H1 (cell line): ENCODE results near the gene ADK. TPM values are rescaled to one million over a fixed set of nuclear protein-coding genes. Genes with fewer than 3 reads are reported as not detected.

Experiments
- CTCF ChIA-PET: fragments of 300-600 bp; sonication (Branson Sonifier 250); formaldehyde crosslinking; loops from one replicate; lab custom pipeline; 2021; ENCODE audit not compliant: partially characterized antibody; lab: Charles Lee
- POLR2A ChIA-PET: fragments of 300-600 bp; sonication (Branson Sonifier 250); formaldehyde crosslinking; loops from one replicate; lab custom pipeline; 2021; ENCODE audit warnings: inconsistent platforms; ENCODE audit not compliant: partially characterized antibody; lab: Charles Lee
- DNase-seq, 2 experiments: peaks; one replicate each; pipeline versions ENCODE4 v3.0.0 to v3.0.0-alpha.2; 2010 to 2022; ENCODE audit warnings: low spot score in 2 of 2, low read depth in 1 of 2, mixed read lengths in 1 of 2
- FAIRE-seq: peaks from 2 replicates; lab custom pipeline; 2011; peaks lifted over from hg19 to GRCh38; lab: Jason Lieb, UNC
- H2AFZ ChIP-seq: 2 replicates; pipeline ENCODE4 v1.8.1; 2012; ENCODE audit warnings: low read length, inconsistent platforms
- H2AK5ac ChIP-seq: 2 replicates; pipeline ENCODE4 v1.6.1; 2013; ENCODE audit warnings: low read depth, low read length
- H2BK120ac ChIP-seq: replicated peaks from 2 replicates; pipeline ENCODE3; 2013; ENCODE audit warnings: low read depth, low read length, inconsistent platforms
- H2BK12ac ChIP-seq: 2 replicates; pipeline ENCODE4 v1.6.1; 2013; ENCODE audit warnings: low read depth, low read length
- H2BK15ac ChIP-seq: 2 replicates; pipeline ENCODE4 v1.6.1; 2013; ENCODE audit warnings: low read length
- H2BK20ac ChIP-seq: 2 replicates; pipeline ENCODE4 v1.6.1; 2013; ENCODE audit warnings: low read length
- H2BK5ac ChIP-seq: 2 replicates; pipeline ENCODE4 v1.6.1; 2013; ENCODE audit warnings: low read depth, low read length
- H3K14ac ChIP-seq: 2 replicates; pipeline ENCODE4 v1.6.1; 2013; ENCODE audit warnings: inconsistent platforms; ENCODE audit not compliant: insufficient read length
- H3K18ac ChIP-seq: 2 replicates; pipeline ENCODE4 v1.6.1; 2013; ENCODE audit warnings: low read length; ENCODE audit errors: extremely low read depth
- H3K23ac ChIP-seq: 2 replicates; pipeline ENCODE4 v1.6.1; 2013; ENCODE audit warnings: inconsistent platforms; ENCODE audit not compliant: insufficient read length
- H3K23me2 ChIP-seq: 2 replicates; pipeline ENCODE4 v1.6.1; 2013; ENCODE audit warnings: low read depth, low read length
- H3K27ac ChIP-seq: 2 replicates; pipeline ENCODE4 v1.6.1; 2011; ENCODE audit warnings: low read depth, low read length, inconsistent platforms
- H3K27me3 ChIP-seq, 4 experiments: replicated peaks in 1 of 4; 1 replicate in 1 of 4; 2 replicates in 3 of 4; pipeline versions ENCODE4 v1.6.1 to v1.8.1; 2011 to 2013; ENCODE audit warnings: low read length in 3 of 4, mild to moderate bottlenecking in 3 of 4, inconsistent platforms in 2 of 4, mixed read lengths in 2 of 4, moderate library complexity in 1 of 4; ENCODE audit not compliant: control insufficient read depth in 3 of 4, insufficient read depth in 3 of 4; ENCODE audit errors: extremely low read depth in 1 of 4
- H3K36me3 ChIP-seq, 4 experiments: 2 replicates each; pipeline versions ENCODE4 v1.6.1 to v1.8.1; 2011 to 2013; ENCODE audit warnings: mild to moderate bottlenecking in 4 of 4, low read length in 3 of 4, moderate library complexity in 2 of 4, control low read depth in 1 of 4, inconsistent platforms in 1 of 4; ENCODE audit not compliant: insufficient read depth in 4 of 4, control insufficient read depth in 2 of 4
- H3K4ac ChIP-seq: replicated peaks from 2 replicates; pipeline ENCODE3; 2013; ENCODE audit warnings: low read length, low read depth, mixed read lengths, inconsistent platforms; ENCODE audit not compliant: insufficient read length
- H3K4me1 ChIP-seq, 4 experiments: replicated peaks in 1 of 4; 1 replicate in 1 of 4; 2 replicates in 3 of 4; pipeline versions ENCODE4 v1.6.1 to v1.8.1; 2011 to 2013; ENCODE audit warnings: low read length in 3 of 4, inconsistent platforms in 2 of 4, mixed read lengths in 1 of 4; ENCODE audit not compliant: insufficient read depth in 4 of 4, control insufficient read depth in 3 of 4
- H3K4me2 ChIP-seq, 2 experiments: 2 replicates each; pipeline versions ENCODE4 v1.6.1 to v1.8.1; 2011 to 2013; ENCODE audit warnings: low read depth in 2 of 2, low read length in 2 of 2, control low read depth in 1 of 2, inconsistent platforms in 1 of 2, mild to moderate bottlenecking in 1 of 2; ENCODE audit not compliant: insufficient read depth in 1 of 2
- H3K4me3 ChIP-seq, 4 experiments: fragments of 200-600, 300-600 bp in 1 of 4; sonication (generic), shearing (Covaris generic), sonication (Bioruptor Twin) in 1 of 4; 2 replicates each; pipeline versions ENCODE4 v1.5.1 to v1.8.1; 2011 to 2016; ENCODE audit warnings: low read length in 4 of 4, low read depth in 3 of 4, control low read depth in 2 of 4, inconsistent platforms in 2 of 4, mild to moderate bottlenecking in 2 of 4, mixed read lengths in 1 of 4, moderate library complexity in 1 of 4; ENCODE audit not compliant: insufficient read depth in 2 of 4; ENCODE audit errors: extremely low read depth in 1 of 4
- H3K56ac ChIP-seq: replicated peaks from 2 replicates; pipeline ENCODE3; 2013; ENCODE audit warnings: low read depth, mild to moderate bottlenecking, mixed read lengths, low read length, inconsistent platforms; ENCODE audit not compliant: insufficient read length
- H3K79me1 ChIP-seq: 2 replicates; pipeline ENCODE4 v1.6.1; 2013; ENCODE audit warnings: low read depth, low read length, control low read depth
- H3K79me2 ChIP-seq, 2 experiments: 2 replicates each; pipeline versions ENCODE4 v1.6.1 to v1.8.1; 2012 to 2013; ENCODE audit warnings: low read length in 2 of 2, mild to moderate bottlenecking in 2 of 2, inconsistent platforms in 1 of 2; ENCODE audit not compliant: insufficient read depth in 2 of 2, control insufficient read depth in 1 of 2
- H3K9ac ChIP-seq, 4 experiments: replicated peaks in 1 of 4; 1 replicate in 1 of 4; 2 replicates in 3 of 4; pipeline versions ENCODE4 v1.6.1 to v1.8.1; 2011 to 2013; ENCODE audit warnings: low read depth in 3 of 4, low read length in 3 of 4, control low read depth in 2 of 4, mild to moderate bottlenecking in 2 of 4, moderate library complexity in 2 of 4, inconsistent platforms in 1 of 4; ENCODE audit errors: extremely low read depth in 1 of 4
- H3K9me3 ChIP-seq, 2 experiments: 2 replicates each; pipeline versions ENCODE4 v1.6.1 to v1.8.1; 2012 to 2013; ENCODE audit warnings: mild to moderate bottlenecking in 2 of 2, moderate library complexity in 2 of 2, control low read depth in 1 of 2, inconsistent platforms in 1 of 2, low read depth in 1 of 2, low read length in 1 of 2, mixed read lengths in 1 of 2; ENCODE audit not compliant: insufficient read depth in 2 of 2
- H4K20me1 ChIP-seq, 2 experiments: replicated peaks in 1 of 2; 2 replicates each; pipeline versions ENCODE3 to v1.8.1; 2011 to 2013; ENCODE audit warnings: inconsistent platforms in 2 of 2, low read length in 2 of 2, mild to moderate bottlenecking in 1 of 2; ENCODE audit not compliant: insufficient read depth in 2 of 2, control insufficient read depth in 1 of 2
- H4K5ac ChIP-seq: 2 replicates; pipeline ENCODE4 v1.6.1; 2013; ENCODE audit warnings: low read length, low read depth, mixed read lengths, inconsistent platforms; ENCODE audit not compliant: insufficient read length
- H4K8ac ChIP-seq: 2 replicates; pipeline ENCODE4 v1.8.0; 2013; ENCODE audit warnings: mild to moderate bottlenecking, moderate library complexity, low read length, inconsistent platforms; ENCODE audit not compliant: insufficient read depth; ENCODE audit errors: extremely low read depth
- H4K91ac ChIP-seq: replicated peaks from 2 replicates; pipeline ENCODE3; 2013; ENCODE audit warnings: low read length, mixed read lengths, inconsistent platforms; ENCODE audit not compliant: insufficient read length
- ATF3 ChIP-seq: IDR thresholded peaks from 2 replicates; pipeline ENCODE4 v1.6.1; 2011; ENCODE audit warnings: low read depth, mild to moderate bottlenecking, low read length; ENCODE audit not compliant: insufficient read depth
- EP300 ChIP-seq, 2 experiments: IDR thresholded peaks; 1 replicate in 1 of 2; 2 replicates in 1 of 2; pipeline ENCODE4 v1.6.1; 2011 to 2012; ENCODE audit warnings: low read depth in 2 of 2, low read length in 2 of 2, mild to moderate bottlenecking in 2 of 2, borderline replicate concordance in 1 of 2, inconsistent platforms in 1 of 2, moderate library complexity in 1 of 2
- HDAC6 ChIP-seq: IDR thresholded peaks from one replicate; pipeline ENCODE4 v1.7.1; 2012; ENCODE audit warnings: low read depth, mild to moderate bottlenecking, inconsistent platforms, low read length, moderate library complexity
- JUND ChIP-seq: IDR thresholded peaks from 2 replicates; pipeline ENCODE4 v1.6.1; 2011; ENCODE audit warnings: mild to moderate bottlenecking, improper control_type of control experiment, low read length
- MAFK ChIP-seq: IDR thresholded peaks from 2 replicates; pipeline ENCODE4 v1.6.1; 2012; ENCODE audit warnings: low read depth, mild to moderate bottlenecking, improper control_type of control experiment, low read length
- MAX ChIP-seq: IDR thresholded peaks from 2 replicates; pipeline ENCODE4 v1.6.1; 2012; ENCODE audit warnings: inconsistent platforms
- NRF1 ChIP-seq: IDR thresholded peaks from 2 replicates; pipeline ENCODE4 v1.6.1; 2011; ENCODE audit warnings: mild to moderate bottlenecking, low read depth, low read length, improper control_type of control experiment
- RBBP5 ChIP-seq: IDR thresholded peaks from 2 replicates; pipeline ENCODE4 v1.7.1; 2012; ENCODE audit warnings: low read depth, mild to moderate bottlenecking, inconsistent platforms, low read length, moderate library complexity, borderline replicate concordance
- SIRT6 ChIP-seq: IDR thresholded peaks from one replicate; pipeline ENCODE4 v1.7.1; 2012; ENCODE audit warnings: low read length, inconsistent platforms
- SP4 ChIP-seq: IDR thresholded peaks from 2 replicates; pipeline ENCODE4 v1.6.1; 2012; ENCODE audit warnings: low read length, inconsistent platforms
- TAF1 ChIP-seq: IDR thresholded peaks from 2 replicates; pipeline ENCODE4 v1.6.1; 2011; ENCODE audit warnings: mild to moderate bottlenecking, low read depth, low read length
- TEAD4 ChIP-seq: IDR thresholded peaks from 2 replicates; pipeline ENCODE4 v1.6.1; 2012; ENCODE audit warnings: low read depth, low read length, inconsistent platforms, mixed read lengths
- WGBS, 2 experiments: shearing (Covaris generic) in 1 of 2; methylation state at CpG; one replicate each; pipeline versions ENCODE4 v1.1.6 to v1.1.7; 2013 to 2015; ENCODE audit warnings: low lambda C conversion rate in 2 of 2, mixed read lengths in 2 of 2, inconsistent platforms in 1 of 2, low coverage in 1 of 2, missing lambda C conversion rate in 1 of 2; ENCODE audit not compliant: insufficient replicate concordance in 2 of 2, insufficient coverage in 1 of 2, insufficient read length in 1 of 2; ENCODE audit errors: extremely low coverage in 1 of 2, missing lambda C conversion rate in 1 of 2; 5-methylcytosine and 5-hydroxymethylcytosine counted together
- polyA plus RNA-seq, 7 experiments: library from polyadenylated mRNA; depleted of rRNA in 3 of 7; stranded (reverse) in 5 of 7; unstranded in 2 of 7; fragments of >200 nt in 5 of 7; fragments of 200-250 nt in 2 of 7; gene quantifications; 1 replicate in 5 of 7; 2 replicates in 1 of 7; 4 replicates in 1 of 7; pipeline versions ENCODE4 v1.2.1 to v1.2.3, GENCODE V29; 2011 to 2013; ENCODE audit warnings: missing spikeins in 2 of 7, mixed read lengths in 2 of 7
- total RNA-seq: library from RNA; stranded (reverse); fragmentation: NEBNext Ultra II Directional; extraction: Animal tissue kit (Norgen Biotek cat#: 25700); gene quantifications from 2 replicates; pipeline ENCODE4 v1.2.1, GENCODE V29; 2021

ADK gene
- total and polyA plus RNA-seq, 2 of the 8 experiments (the other 6 are each of a cell fraction or from before 2014, with no cell fraction given), result 12.3 to 42.4 TPM

- Histone ChIP-seq H2BK5ac (no peak overlapping the region), H3K4me3 (no peak overlapping the region), H3K36me3 (no peaks in the 10 kb centered on the region), H4K8ac (no peak overlapping the region), H2BK20ac (no peak overlapping the region), H3K23ac (no peak overlapping the region), H3K18ac (no peak overlapping the region), H3K4ac (no peak overlapping the region), H4K5ac (no peak overlapping the region), H3K79me1 (no peaks in the 10 kb centered on the region), H3K9me3 (no peaks in the 10 kb centered on the region), H2BK120ac (no peak overlapping the region), H3K14ac (no peak overlapping the region), H2BK12ac (no peak overlapping the region), H3K4me1 (no peaks in the 10 kb centered on the region), H3K27me3 (no peaks in the 10 kb centered on the region), H3K9ac (no peak overlapping the region), H3K4me2 (no peak overlapping the region), H3K79me2 (no peaks in the 10 kb centered on the region), H3K56ac (no peak overlapping the region), H4K20me1 (no peaks in the 10 kb centered on the region), H2AK5ac (no peak overlapping the region), H2AFZ (no peak overlapping the region), H4K91ac (no peak overlapping the region), H3K27ac (no peak overlapping the region), H2BK15ac (no peak overlapping the region), H3K23me2 (no peaks in the 10 kb centered on the region)
- no peak for DNase-seq
- TF ChIP-seq MAFK (no peak), NRF1 (no peak), TEAD4 (no peak), ATF3 (no peak), EP300 (IDR thresholded peaks at IDR 0.05; ENCODE audit: borderline replicate concordance in 1 of 2, low read depth in 2 of 2, low read length in 2 of 2) (no peak), MAX (no peak), RBBP5 (no peak), TAF1 (no peak), JUND (no peak), HDAC6 (no peak), SP4 (no peak), SIRT6 (no peak)
- FAIRE-seq, result no peak
- ChIA-PET CTCF (interaction anchor here (0.6 kb wide), 1 partner anchor 29 kb away, joined by 3 read pairs; no protein-coding TSS in a partner anchor), POLR2A (no interaction called here)
- WGBS, 2 experiments, result 84% methylated on average over 1 of the region's 1 CpG; no CpG with 5 or more reads in 1 of the 2 experiments
These were observed 406.1 kb downstream of the ADK start for GRCh38 chr10:74557098-74557497.
